Measurements from ENCODE around the gene ITPKB. TPM values are rescaled to one million over a fixed set of nuclear protein-coding genes. Genes with fewer than 3 reads are reported as not detected.

ITPKB gene
- total RNA-seq, 1 donor from 2014 or later: 13.7 TPM

- H3K4me3 Mint-ChIP-seq: no peak overlapping the region
- no peak overlapping the region for H3K27ac Mint-ChIP-seq (ENCODE audit: unreplicated experiment)
- no peaks in the 10 kb centered on the region for H3K9me3 Mint-ChIP-seq
- no peak for DNase-seq (ENCODE audit: low read depth, low spot score)
- no peaks in the 10 kb centered on the region for H3K36me3 Mint-ChIP-seq (ENCODE audit: low read depth)
- H3K27me3 Mint-ChIP-seq (ENCODE audit: low read depth): no peaks in the 10 kb centered on the region
- peak; percentile 41 for TF ChIP-seq CTCF (conservative IDR thresholded peaks at IDR 0.05)
- peaks cover 18% of the 10 kb centered on the region for H3K4me1 Mint-ChIP-seq
These were observed 101.7 kb downstream of the ITPKB start for GRCh38 chr1:226637147-226637935.

- Mint-ChIP-seq H3K9me3 (no peaks in the 10 kb centered on the region), H3K27me3 (ENCODE audit: low read depth) (no peaks in the 10 kb centered on the region), H3K4me3 (no peak overlapping the region), H3K27ac (ENCODE audit: unreplicated experiment) (no peak overlapping the region), H3K36me3 (ENCODE audit: low read depth) (no peaks in the 10 kb centered on the region), H3K4me1 (peaks cover 19% of the 10 kb centered on the region)
- no peak for TF ChIP-seq CTCF (conservative IDR thresholded peaks at IDR 0.05)
- no peak for DNase-seq (ENCODE audit: low read depth, low spot score)
These were observed 102.3 kb downstream of the ITPKB start for GRCh38 chr1:226636847-226637096.

- TF ChIP-seq CTCF (conservative IDR thresholded peaks at IDR 0.05): no peak
These were observed 103.6 kb downstream of the ITPKB start for GRCh38 chr1:226635456-226635941.

GRCh38 chr1:226634611-226635246 lies 104.4 kb downstream of the ITPKB start:
- TF ChIP-seq CTCF (conservative IDR thresholded peaks at IDR 0.05): no peak
- Mint-ChIP-seq H3K27ac (ENCODE audit: unreplicated experiment) (no peak overlapping the region), H3K9me3 (no peaks in the 10 kb centered on the region), H3K4me1 (peaks cover 15% of the 10 kb centered on the region), H3K27me3 (ENCODE audit: low read depth) (no peaks in the 10 kb centered on the region), H3K36me3 (ENCODE audit: low read depth) (no peaks in the 10 kb centered on the region), H3K4me3 (no peak overlapping the region)
- DNase-seq (ENCODE audit: low read depth, low spot score): no peak

More at GRCh38 chr1:226635456-226635941, 103.6 kb downstream of the ITPKB start:
- no peak overlapping the region for H3K4me3 Mint-ChIP-seq
- DNase-seq (ENCODE audit: low read depth, low spot score): no peak
- H3K4me1 Mint-ChIP-seq: peaks cover 18% of the 10 kb centered on the region
- H3K9me3 Mint-ChIP-seq: no peaks in the 10 kb centered on the region
- no peaks in the 10 kb centered on the region for H3K36me3 Mint-ChIP-seq (ENCODE audit: low read depth)
- no peak overlapping the region for H3K27ac Mint-ChIP-seq (ENCODE audit: unreplicated experiment)
- no peaks in the 10 kb centered on the region for H3K27me3 Mint-ChIP-seq (ENCODE audit: low read depth)

- no peaks in the 10 kb centered on the region for H3K27me3 Mint-ChIP-seq (ENCODE audit: low read depth)
- no peak overlapping the region for H3K27ac Mint-ChIP-seq (ENCODE audit: unreplicated experiment)
- no peaks in the 10 kb centered on the region for H3K36me3 Mint-ChIP-seq (ENCODE audit: low read depth)
- peak; percentile 82 for DNase-seq (ENCODE audit: low read depth, low spot score)
- no peaks in the 10 kb centered on the region for H3K9me3 Mint-ChIP-seq
- no peak overlapping the region for H3K4me3 Mint-ChIP-seq
- TF ChIP-seq CTCF (conservative IDR thresholded peaks at IDR 0.05): peak; percentile 99
- H3K4me1 Mint-ChIP-seq: peaks cover 16% of the 10 kb centered on the region
These were observed 104.9 kb downstream of the ITPKB start for GRCh38 chr1:226634166-226634588.
